Liver (tissue), 3 donors: Measurements from ENCODE around the gene ZNF579.

Experiments used
- CTCF ChIP-seq: fragments of 150-350 bp; IDR thresholded peaks from 2 replicates; pipeline ENCODE4 v1.5.1; 2017; ENCODE audit warnings: improper control_type of control experiment, low read depth, low read length; ENCODE audit not compliant: missing input control
- EGR1 ChIP-seq, 2 donors: IDR thresholded peaks; 2 replicates each; pipeline ENCODE4 v1.6.1; 2016 to 2018; ENCODE audit warnings: antibody characterized with exemption in 2 of 2, low read depth in 2 of 2
- MAX ChIP-seq: IDR thresholded peaks from 2 replicates; pipeline ENCODE4 v1.6.1; 2016; ENCODE audit warnings: antibody characterized with exemption
- RXRA ChIP-seq, 2 donors: IDR thresholded peaks; 2 replicates each; pipeline ENCODE4 v1.6.1; 2017 to 2018; ENCODE audit warnings: antibody characterized with exemption in 2 of 2, mild to moderate bottlenecking in 1 of 2
- TAF1 ChIP-seq: conservative IDR thresholded peaks from 2 replicates; pipeline ENCODE4 v1.6.1; 2016; ENCODE audit warnings: antibody characterized with exemption, mild to moderate bottlenecking
- ZBTB33 ChIP-seq: IDR thresholded peaks from 2 replicates; pipeline ENCODE4 v1.6.1; 2016; ENCODE audit warnings: antibody characterized with exemption
- donor health status: healthy.
- donor health status: healthy.

- no peak for TF ChIP-seq EGR1 (IDR thresholded peaks at IDR 0.05; ENCODE audit: low read depth in 2 of 2)
- TF ChIP-seq MAX, result no peak
- no peak for TF ChIP-seq ZBTB33
- TF ChIP-seq CTCF, result no peak
- TF ChIP-seq TAF1, result no peak
- no peak for TF ChIP-seq RXRA (IDR thresholded peaks at IDR 0.05)
These were observed 52.4 kb downstream of the ZNF579 start for GRCh38 chr19:55528030-55528803.
